ENCODE data around the gene OR7A5.
"Not testable (repeated sequence)": the region's sequence is repeated elsewhere in the genome, so short reads cannot be mapped to it uniquely, and the experiment has no call there.

OR7A5 gene

DNA sequence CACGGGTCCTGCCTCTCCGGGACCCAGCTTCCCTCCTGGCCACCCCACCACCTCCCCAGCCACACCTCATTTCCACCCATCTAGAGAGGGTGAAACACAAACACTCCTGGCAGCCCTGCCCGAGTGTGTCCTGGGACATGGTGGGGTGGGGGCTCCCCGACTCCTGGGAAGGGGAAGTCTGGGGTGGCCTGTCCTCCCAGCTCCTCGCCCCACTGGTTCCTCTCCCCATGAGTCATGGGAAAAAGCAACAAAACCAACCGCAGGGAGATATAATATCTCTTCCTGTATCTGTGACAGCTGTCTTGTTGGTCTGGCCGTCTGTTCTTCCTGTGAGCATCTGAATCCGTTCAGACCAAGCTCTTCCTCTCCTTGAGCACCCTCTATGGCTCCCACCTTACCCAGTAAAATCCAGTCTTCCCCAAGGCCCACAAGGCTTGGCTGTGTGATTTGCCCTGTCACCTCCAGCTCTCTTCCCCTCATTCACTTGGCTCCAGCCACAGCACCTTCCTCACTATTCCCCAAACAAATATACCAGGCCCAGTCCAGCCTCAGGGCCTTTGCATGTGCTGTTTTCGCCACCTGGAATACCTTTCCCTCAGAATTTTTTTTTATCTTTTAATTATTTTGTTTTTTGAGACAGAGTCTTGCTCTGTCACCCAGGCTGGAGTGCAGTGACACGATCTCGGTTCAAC, 49.7 kb downstream of the OR7A5 start:
- peak; percentile 41 for DNase-seq (ENCODE audit: insufficient read length, low spot score)
- FAIRE-seq, result not testable (repeated sequence)

DNA sequence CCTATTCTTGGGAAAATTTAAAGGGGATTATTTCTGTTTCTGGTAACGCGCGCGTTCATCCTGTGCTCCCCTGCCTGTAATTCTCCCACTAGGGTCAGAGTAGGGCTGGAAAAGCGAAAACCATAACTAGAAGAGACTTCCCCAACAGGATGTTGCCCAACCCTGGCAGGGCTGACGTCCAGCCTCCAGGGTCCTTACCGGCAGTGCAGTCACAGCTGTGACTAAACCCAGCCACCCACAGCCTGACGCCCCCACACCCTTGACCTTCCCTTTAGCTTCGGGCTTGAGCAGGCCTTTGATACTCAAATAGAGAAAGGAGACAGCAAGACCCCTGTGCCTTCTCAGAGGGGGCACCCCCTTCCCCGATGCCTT, 50.3 kb downstream of the OR7A5 start:
- DNase-seq (ENCODE audit: insufficient read length, low spot score), result peak; percentile 50

DNA sequence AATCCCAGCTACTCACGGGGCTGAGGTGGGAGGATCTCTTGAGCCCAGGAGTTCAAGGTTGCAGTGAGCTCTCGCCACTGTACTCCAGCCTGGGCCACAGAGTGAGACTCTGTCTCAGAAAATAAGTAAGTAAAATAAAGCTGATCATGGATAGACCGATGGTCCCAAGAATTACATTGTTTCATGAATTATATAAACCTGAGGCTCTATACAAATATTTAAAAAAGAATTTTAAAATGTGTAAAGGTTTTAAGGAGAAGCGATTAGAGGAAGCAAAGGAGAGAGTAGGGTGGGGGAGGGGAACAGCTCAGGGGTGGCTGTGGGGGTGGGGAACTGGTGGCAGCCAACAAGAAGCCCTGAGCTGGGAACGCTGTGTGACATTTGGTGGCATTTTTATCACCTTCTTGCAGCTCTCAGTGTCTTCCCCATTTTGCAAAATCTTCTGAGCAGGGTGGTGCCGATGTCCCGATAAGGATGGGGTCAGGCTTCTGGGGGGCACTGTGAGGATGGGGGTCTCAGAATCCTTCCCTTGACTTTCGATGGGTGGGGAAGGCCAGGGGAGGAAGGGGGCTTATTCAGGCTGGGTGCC, 51.5 kb downstream of the OR7A5 start:
- not testable (repeated sequence) for DNase-seq (ENCODE audit: insufficient read length, low spot score); FAIRE-seq

More for the DNA sequence above, 50.3 kb downstream of the OR7A5 start:
- FAIRE-seq, result peak; percentile 69

DNA sequence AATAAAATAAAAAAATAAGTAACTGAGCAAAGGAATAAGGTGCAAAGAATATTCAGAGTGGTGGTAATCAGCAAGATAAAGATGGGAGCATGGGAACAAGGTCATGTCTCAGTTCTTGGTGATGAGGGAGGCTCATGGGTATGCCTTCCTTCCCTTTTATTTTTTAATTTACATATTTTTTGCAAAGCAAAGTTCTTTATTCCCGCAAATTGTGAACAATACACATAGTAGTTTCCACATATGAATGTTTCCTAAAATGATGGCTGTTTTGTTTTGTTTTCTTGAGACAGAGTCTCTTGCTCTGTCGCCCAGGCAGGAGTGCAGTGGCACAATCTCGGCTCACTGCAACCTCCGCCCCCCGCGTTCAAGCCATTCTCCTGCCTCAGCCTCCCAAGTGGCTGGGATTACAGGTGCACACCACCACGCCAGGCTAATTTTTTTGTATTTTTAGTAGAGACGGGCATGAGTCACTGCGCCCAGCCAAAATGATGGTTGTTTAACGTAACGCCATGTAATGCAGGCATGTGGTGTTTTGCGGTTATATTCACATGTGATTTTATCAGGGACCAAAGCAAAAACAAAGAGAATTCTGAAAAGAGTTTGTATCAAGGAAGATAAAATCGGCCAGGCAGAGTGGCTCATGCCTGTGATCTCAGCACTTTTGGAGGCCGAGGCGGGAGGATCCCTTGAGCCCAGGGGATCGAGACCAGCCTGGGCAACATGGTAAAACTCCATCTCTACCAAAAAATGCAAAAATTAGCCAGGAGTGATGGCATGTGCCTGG, 52.2 kb downstream of the OR7A5 start:
- no peak for FAIRE-seq
- DNase-seq (ENCODE audit: insufficient read length, low spot score), result no peak

DNA sequence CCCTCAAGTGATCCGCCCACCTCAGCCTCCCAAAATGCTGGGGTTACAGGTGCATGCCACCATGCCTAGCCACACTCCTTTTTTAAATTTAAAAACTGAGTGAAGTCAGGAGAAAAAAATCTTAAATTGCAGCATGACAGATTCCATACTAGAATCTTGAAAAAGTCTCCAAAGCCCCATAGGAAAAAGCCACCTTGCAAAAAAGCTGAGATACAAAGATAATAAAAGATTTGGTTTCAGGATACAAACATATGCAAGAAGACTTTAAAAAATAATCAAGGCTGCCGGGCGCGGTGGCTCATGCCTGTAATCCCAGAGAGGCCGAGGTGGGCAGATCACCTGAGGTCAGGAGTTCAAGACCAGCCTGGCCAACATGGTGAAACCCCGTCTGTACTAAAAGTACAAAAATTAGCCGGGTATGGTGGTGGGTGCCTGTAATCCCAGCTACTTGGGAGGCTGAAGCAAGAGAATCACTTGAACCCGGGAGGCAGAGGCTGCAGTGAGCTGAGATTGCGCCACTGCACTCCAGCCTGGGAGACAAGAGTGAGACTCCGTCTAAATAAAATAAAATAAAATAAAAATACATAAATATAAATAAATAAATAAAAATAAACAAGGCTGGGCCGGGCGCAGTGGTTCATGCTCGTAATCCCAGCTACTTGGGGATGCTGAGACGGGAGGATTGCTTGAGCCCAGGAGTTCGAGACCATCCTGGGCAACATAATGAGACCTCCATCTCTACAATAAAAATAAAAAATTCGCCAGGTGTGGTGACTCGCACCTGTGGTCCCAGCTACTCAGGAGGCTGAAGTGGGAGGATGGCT, 53.1 kb downstream of the OR7A5 start:
- DNase-seq (ENCODE audit: insufficient read length, low spot score); FAIRE-seq: not testable (repeated sequence)

DNA sequence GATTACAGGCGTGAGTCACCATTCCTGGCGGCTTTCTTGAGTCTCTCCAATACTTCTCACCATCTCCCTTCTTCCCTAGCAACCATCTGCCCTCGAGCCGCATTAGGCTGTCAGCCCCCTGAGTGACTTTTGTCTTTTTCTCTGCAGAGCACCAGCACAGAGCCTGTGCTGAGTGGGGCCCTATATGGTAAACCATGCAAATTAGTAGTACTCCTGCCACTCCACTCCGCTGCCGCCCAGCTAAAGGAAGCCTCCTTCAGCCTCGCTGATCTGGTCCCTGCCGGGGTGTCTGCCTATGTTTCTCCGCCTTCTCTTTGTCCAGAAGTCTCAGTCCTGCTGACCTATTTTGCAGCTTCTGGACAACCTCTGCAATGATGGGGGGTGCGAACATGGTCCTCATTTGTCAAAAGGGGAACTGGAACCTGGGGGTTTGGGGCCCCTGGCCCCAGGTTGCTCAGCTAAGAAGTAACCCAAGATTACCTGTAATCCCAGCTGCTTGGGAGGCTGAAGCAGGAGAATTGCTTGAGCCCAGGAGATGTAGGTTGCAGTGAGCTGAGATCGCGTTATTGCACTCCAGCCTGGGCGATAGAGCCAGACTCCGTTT, 54.3 kb downstream of the OR7A5 start:
- not testable (repeated sequence) for FAIRE-seq; DNase-seq (ENCODE audit: insufficient read length, low spot score)

DNA sequence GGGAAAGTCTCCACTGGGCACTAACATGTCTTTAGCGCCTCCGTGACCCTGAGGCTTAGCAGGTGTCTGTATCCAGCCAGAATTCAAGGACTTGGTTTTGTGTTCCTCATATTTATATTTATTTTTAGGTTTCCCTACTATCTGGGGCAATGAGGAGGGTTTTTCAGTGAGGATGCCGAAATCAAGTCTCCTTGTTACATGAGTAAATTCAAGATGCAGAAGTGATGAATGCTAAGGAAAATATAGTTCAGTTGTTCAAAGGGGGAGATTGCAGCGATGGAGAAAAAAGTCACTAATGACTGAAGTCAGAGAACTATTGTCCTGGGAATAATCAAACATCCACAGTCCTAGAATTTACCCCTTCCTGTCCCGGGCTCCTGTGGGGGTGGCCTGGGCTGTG, 55.8 kb downstream of the OR7A5 start:
- no peak for DNase-seq (ENCODE audit: insufficient read length, low spot score)
- no peak for FAIRE-seq

DNA sequence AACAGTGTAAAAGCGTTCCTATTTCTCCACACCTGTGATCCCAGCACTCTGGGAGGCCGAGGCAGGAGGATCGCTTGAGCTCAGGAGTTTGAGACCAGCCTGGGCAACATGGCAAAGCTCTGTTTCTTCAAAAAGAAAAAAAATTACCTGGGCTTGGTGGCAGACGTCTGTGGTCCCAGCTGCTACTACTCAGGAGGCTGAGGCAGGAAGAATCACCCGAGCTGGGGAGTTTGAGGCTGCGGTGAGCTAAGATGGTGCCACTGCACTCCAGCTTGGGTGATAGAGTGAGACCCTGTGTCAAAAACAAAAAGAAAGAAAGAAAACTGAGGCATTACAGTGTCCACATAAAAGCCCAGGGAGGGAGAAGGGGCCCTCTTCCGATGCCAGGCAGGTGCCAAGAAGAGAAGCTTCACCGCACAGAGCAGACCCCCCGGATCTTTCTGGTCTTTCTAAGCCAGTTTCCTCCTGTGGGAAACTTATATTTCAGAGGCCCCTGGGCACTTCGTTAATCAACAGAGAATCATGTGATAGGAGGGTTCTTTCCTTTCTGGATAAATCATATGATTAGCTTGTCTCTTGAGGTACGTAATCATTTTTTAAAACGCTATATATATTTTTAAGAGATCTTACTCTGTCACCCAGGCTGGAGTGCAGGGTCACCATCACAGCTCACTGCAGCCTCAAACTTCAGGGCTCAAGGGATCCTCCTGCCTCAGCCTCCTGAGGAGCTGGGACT, 56.7 kb downstream of the OR7A5 start, which contains the start of gene ADGRE2:
Gene ADGRE2, minus strand, starts transcription at position 451 of the 736 bp plus-strand sequence. CDS start 1,804 bp downstream, outside the sequence.
- FAIRE-seq; DNase-seq (ENCODE audit: insufficient read length, low spot score): not testable (repeated sequence)

DNA sequence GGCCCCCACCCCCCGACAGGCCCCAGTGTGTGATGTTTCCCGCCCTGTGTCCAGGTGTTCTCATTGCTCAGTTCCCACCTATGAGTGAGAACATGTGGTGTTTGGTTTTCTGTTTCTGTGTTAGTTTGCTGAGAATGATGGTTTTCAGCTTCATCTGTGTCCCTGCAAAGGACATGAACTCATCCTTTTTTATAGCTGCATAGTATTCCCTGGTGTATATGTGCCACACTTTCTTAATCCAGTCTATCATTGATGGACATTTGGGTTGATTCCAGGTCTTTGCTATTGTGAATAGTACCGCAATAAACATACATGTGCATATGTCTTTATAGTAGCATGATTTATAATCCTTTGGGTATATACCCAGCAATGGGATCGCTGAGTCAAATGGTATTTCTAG, 57.3 kb downstream of the OR7A5 start:
- not testable (repeated sequence) for FAIRE-seq; DNase-seq (ENCODE audit: insufficient read length, low spot score)
